SK-N-SH (cell line): ENCODE data around the gene TRMT1L.

Experiments
- EP300 ChIP-seq, 2 experiments: IDR thresholded peaks; 2 replicates each; pipeline versions ENCODE4 v1.4.0 to v1.6.1; 2012; ENCODE audit warnings: borderline replicate concordance in 1 of 2, low read depth in 1 of 2, low read length in 1 of 2
- RFX5 ChIP-seq: IDR thresholded peaks from 2 replicates; pipeline ENCODE4 v1.6.1; 2012; ENCODE audit warnings: mild to moderate bottlenecking, improper control_type of control experiment, low read length
- TCF12 ChIP-seq: IDR thresholded peaks from 2 replicates; pipeline ENCODE4 v1.4.0; 2012
- TF ChIP-seq, protein P1 (sequence below): fragments of 200-600 bp; sonication (generic); IDR thresholded peaks from 2 replicates; pipeline ENCODE4 v1.6.1; 2017; ENCODE audit warnings: antibody characterized with exemption, mild to moderate bottlenecking, moderate library complexity

- TF ChIP-seq, protein P1, sequence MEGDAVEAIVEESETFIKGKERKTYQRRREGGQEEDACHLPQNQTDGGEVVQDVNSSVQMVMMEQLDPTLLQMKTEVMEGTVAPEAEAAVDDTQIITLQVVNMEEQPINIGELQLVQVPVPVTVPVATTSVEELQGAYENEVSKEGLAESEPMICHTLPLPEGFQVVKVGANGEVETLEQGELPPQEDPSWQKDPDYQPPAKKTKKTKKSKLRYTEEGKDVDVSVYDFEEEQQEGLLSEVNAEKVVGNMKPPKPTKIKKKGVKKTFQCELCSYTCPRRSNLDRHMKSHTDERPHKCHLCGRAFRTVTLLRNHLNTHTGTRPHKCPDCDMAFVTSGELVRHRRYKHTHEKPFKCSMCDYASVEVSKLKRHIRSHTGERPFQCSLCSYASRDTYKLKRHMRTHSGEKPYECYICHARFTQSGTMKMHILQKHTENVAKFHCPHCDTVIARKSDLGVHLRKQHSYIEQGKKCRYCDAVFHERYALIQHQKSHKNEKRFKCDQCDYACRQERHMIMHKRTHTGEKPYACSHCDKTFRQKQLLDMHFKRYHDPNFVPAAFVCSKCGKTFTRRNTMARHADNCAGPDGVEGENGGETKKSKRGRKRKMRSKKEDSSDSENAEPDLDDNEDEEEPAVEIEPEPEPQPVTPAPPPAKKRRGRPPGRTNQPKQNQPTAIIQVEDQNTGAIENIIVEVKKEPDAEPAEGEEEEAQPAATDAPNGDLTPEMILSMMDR, result no peak
- TF ChIP-seq TCF12 (no peak), EP300 (IDR thresholded peaks at IDR 0.05; ENCODE audit: borderline replicate concordance in 1 of 2, low read depth in 1 of 2, low read length in 1 of 2) (no peak), RFX5 (no peak)
Measured at GRCh38 chr1:185080422-185080821, 76.3 kb downstream of the TRMT1L start.
